Measurements from ENCODE around the gene RIIAD1. TPM values are rescaled to one million over a fixed set of nuclear protein-coding genes. Genes with fewer than 3 reads are reported as not detected.
A peak's percentile ranks its signal among the peaks of the same experiment; 100 is the strongest.

RIIAD1 gene
- total and polyA plus RNA-seq, 3 experiments from 2014 or later, result not detected

DNA sequence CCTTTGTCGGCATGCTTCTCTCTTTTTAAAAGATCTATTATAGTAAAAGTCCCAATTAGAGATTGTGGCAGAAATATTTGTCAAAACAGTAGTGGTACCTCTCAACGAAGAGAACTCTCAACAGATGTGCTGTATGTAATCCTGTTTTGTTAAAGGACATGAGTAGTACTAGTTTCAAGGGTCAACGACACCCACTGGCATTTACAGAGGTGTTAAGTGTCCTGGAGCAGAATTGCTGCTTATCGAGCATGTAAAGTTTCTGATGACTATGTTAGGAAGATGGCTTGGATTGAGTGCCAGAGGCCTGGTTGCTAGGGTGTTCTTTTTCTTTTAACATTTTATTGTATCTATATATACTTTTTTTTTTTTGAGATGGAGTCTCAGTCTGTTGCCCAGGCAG lies 31.8 kb upstream of the RIIAD1 start:
- Histone ChIP-seq H3K36me3 (ENCODE audit: insufficient read depth, low read length) (peaks cover 9% of the 10 kb centered on the region), H3K4me1 (ENCODE audit: insufficient read depth, low read length) (no peaks in the 10 kb centered on the region), H3K9me3 (ENCODE audit: low read length) (no peaks in the 10 kb centered on the region), H3K4me3 (ENCODE audit: low read length) (no peak overlapping the region), H3K27me3 (ENCODE audit: insufficient read depth, low read length, poor library complexity, severe bottlenecking) (no peaks in the 10 kb centered on the region), H3K27ac (ENCODE audit: low read depth, low read length) (no peak overlapping the region)
- Mint-ChIP-seq H3K4me3 (no peak overlapping the region), H3K4me1 (peaks cover 5 to 6% (median 6%) of the 10 kb centered on the region in 3 donors), H3K9me3 (no peaks in the 10 kb centered on the region), H3K36me3 (peaks cover 4 to 77% (median 21%) of the 10 kb centered on the region in 3 donors), H3K27ac (peak overlapping the region in 1 of 8 donors; percentile 46), H3K27me3 (no peaks in the 10 kb centered on the region)
- no peak for DNase-seq
- ChIA-PET CTCF (no interaction called here), POLR2A (no interaction called here)

DNA sequence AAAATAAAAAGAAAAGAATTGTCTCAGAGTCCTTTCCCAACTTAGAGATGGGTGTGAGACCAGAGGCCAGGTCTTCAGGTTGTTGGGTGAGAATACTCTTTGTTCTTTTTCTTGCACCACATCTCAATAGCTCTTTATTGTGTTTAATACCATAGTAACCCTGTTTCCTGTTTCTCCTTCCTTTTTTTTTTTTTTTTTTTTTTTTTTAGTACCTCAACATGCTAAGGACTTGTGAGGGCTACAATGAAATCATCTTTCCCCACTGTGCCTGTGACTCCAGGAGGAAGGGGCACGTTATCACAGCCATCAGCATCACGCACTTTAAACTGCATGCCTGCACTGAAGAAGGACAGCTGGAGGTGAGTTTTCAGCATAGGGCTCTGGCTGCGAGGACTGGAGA lies 29.1 kb upstream of the RIIAD1 start:
- ChIA-PET CTCF (interaction anchor here (1.7 kb wide), 1 partner anchor 42 kb away, joined by 4 read pairs; no protein-coding TSS in a partner anchor), POLR2A (interaction anchor here (0.6 kb wide), 1 partner anchor 117 kb away, joined by 3 read pairs; no protein-coding TSS in a partner anchor)
- Mint-ChIP-seq H3K4me3 (no peak overlapping the region), H3K27me3 (no peaks in the 10 kb centered on the region), H3K4me1 (peaks cover 5 to 6% (median 6%) of the 10 kb centered on the region in 3 donors), H3K9me3 (no peaks in the 10 kb centered on the region), H3K36me3 (peaks cover 4 to 80% (median 23%) of the 10 kb centered on the region in 3 donors), H3K27ac (peak overlapping the region in 2 of 8 donors; percentile 36 to 75)
- H3K4me3 ChIP-seq (ENCODE audit: low read length), result no peak overlapping the region
- no peaks in the 10 kb centered on the region for H3K9me3 ChIP-seq (ENCODE audit: low read length)
- no peak overlapping the region for H3K27ac ChIP-seq (ENCODE audit: low read depth, low read length)
- peaks cover 9% of the 10 kb centered on the region for H3K36me3 ChIP-seq (ENCODE audit: insufficient read depth, low read length)
- no peaks in the 10 kb centered on the region for H3K27me3 ChIP-seq (ENCODE audit: insufficient read depth, low read length, poor library complexity, severe bottlenecking)
- DNase-seq, result no peak
- H3K4me1 ChIP-seq (ENCODE audit: insufficient read depth, low read length), result no peaks in the 10 kb centered on the region

DNA sequence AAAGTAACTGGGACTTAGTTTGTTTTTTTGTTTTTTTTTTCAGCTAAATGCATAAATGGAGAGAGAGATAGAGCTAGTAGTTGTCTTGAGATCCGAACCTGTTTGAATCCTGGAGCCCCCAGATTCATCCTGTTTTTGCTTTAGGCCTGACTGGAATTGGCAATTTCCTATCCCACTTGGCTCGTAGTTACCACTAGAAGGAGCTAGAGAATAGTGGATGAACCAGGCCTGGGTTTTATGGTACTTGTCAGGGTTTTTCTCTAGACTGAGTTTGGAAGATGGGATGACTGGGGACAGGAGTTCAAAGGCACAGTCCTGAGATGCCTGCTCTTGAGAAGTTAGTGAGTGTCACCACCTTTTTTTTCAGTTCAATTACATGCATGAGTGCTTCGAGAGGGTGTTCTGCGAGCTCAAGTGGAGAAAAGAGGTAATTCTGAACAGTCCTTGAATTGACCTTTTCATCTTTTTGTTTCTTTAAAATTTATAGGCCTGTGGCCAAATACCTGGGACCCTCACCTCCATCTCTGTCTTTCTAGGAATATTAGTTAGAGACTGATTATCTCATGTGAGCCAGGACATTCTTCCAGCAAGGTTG lies 28.2 kb upstream of the RIIAD1 start:
- no peak overlapping the region for H3K27ac ChIP-seq (ENCODE audit: low read depth, low read length)
- H3K9me3 Mint-ChIP-seq, result no peaks in the 10 kb centered on the region
- no peaks in the 10 kb centered on the region for H3K27me3 Mint-ChIP-seq
- CTCF ChIA-PET, result interaction anchor here (1.7 kb wide), 1 partner anchor 41 kb away, joined by 4 read pairs; no protein-coding TSS in a partner anchor
- no peak overlapping the region for H3K4me3 ChIP-seq (ENCODE audit: low read length)
- peaks cover 4 to 80% (median 23%) of the 10 kb centered on the region in 3 donors for H3K36me3 Mint-ChIP-seq
- H3K27me3 ChIP-seq (ENCODE audit: insufficient read depth, low read length, poor library complexity, severe bottlenecking), result no peaks in the 10 kb centered on the region
- no peak for DNase-seq
- POLR2A ChIA-PET, result no interaction called here
- peaks cover 11% of the 10 kb centered on the region for H3K36me3 ChIP-seq (ENCODE audit: insufficient read depth, low read length)
- H3K4me3 Mint-ChIP-seq, result no peak overlapping the region
- H3K27ac Mint-ChIP-seq, result no peak overlapping the region
- H3K4me1 ChIP-seq (ENCODE audit: insufficient read depth, low read length), result no peaks in the 10 kb centered on the region
- H3K9me3 ChIP-seq (ENCODE audit: low read length), result no peaks in the 10 kb centered on the region
- H3K4me1 Mint-ChIP-seq, result peaks cover 5 to 6% (median 6%) of the 10 kb centered on the region in 3 donors

- DNase-seq, result no peak
- Mint-ChIP-seq H3K4me1 (peaks cover 5 to 18% (median 5%) of the 10 kb centered on the region in 3 donors), H3K36me3 (peaks cover 0 to 42% (median 15%) of the 10 kb centered on the region in 3 donors), H3K4me3 (no peak overlapping the region), H3K9me3 (no peaks in the 10 kb centered on the region), H3K27me3 (no peaks in the 10 kb centered on the region), H3K27ac (no peak overlapping the region)
- POLR2A ChIA-PET, result no interaction called here
- CTCF ChIA-PET, result no interaction called here
- Histone ChIP-seq H3K4me1 (ENCODE audit: insufficient read depth, low read length) (no peaks in the 10 kb centered on the region), H3K27ac (ENCODE audit: low read depth, low read length) (no peak overlapping the region), H3K36me3 (ENCODE audit: insufficient read depth, low read length) (peaks cover 10% of the 10 kb centered on the region), H3K4me3 (ENCODE audit: low read length) (no peak overlapping the region), H3K9me3 (ENCODE audit: low read length) (no peaks in the 10 kb centered on the region), H3K27me3 (ENCODE audit: insufficient read depth, low read length, poor library complexity, severe bottlenecking) (no peaks in the 10 kb centered on the region)
Measured at GRCh38 chr1:151701515-151701914, 19.8 kb upstream of the RIIAD1 start.

DNA sequence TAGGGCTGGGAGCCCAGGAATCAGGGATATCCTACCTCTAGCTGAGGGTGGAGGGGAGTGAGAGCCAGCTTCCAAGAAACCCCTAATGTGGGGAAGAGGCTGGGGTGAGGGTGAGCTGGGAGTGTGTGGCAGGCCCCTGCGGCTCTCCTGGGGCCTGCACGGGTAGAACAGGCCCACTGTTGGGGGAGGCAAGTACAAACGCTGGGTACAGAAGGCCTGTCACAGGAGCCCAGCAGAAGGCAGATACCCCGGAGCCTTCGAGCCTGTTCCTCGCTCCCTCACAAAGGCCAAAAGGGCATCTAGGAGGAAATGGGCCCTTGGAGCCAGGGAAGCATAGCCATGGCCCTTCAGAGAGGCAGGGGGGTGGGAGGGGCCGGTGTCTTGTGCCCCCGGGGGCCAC lies 18.4 kb upstream of the RIIAD1 start:
- H3K4me1 ChIP-seq (ENCODE audit: insufficient read depth, low read length), result no peaks in the 10 kb centered on the region
- Mint-ChIP-seq H3K27ac (peak overlapping the region in 1 of 8 donors; percentile 38), H3K27me3 (no peaks in the 10 kb centered on the region), H3K4me3 (no peak overlapping the region), H3K36me3 (peaks cover 0 to 31% (median 11%) of the 10 kb centered on the region in 3 donors), H3K9me3 (no peaks in the 10 kb centered on the region), H3K4me1 (peaks cover 5 to 18% (median 8%) of the 10 kb centered on the region in 3 donors)
- H3K4me3 ChIP-seq (ENCODE audit: low read length), result no peak overlapping the region
- H3K36me3 ChIP-seq (ENCODE audit: insufficient read depth, low read length), result peaks cover 10% of the 10 kb centered on the region
- CTCF ChIA-PET, result no interaction called here
- no peaks in the 10 kb centered on the region for H3K27me3 ChIP-seq (ENCODE audit: insufficient read depth, low read length, poor library complexity, severe bottlenecking)
- H3K27ac ChIP-seq (ENCODE audit: low read depth, low read length), result no peak overlapping the region
- POLR2A ChIA-PET, result no interaction called here
- H3K9me3 ChIP-seq (ENCODE audit: low read length), result no peaks in the 10 kb centered on the region
- DNase-seq, result no peak

DNA sequence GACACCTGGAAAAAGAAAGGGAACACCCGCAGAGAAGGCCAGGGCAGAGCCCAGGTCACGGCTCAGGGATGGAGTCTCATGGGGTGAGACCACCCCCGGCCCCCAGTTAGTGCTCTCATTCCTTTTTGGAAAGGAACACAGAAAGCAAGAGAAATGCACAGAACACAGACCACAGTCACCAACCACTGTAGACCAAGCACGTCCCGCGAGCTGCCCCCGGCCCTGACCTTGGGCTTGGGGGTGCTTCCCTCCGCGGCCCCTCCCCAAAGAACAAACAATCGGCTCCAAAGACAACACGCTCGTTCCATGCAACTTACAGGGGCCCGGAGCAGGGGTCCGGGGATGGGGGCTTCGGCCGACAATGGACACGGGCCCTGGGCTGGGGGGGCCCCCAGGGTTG lies 17.5 kb upstream of the RIIAD1 start:
- no peaks in the 10 kb centered on the region for H3K4me1 ChIP-seq (ENCODE audit: insufficient read depth, low read length)
- peaks cover 6% of the 10 kb centered on the region for H3K36me3 ChIP-seq (ENCODE audit: insufficient read depth, low read length)
- H3K27me3 ChIP-seq (ENCODE audit: insufficient read depth, low read length, poor library complexity, severe bottlenecking), result no peaks in the 10 kb centered on the region
- peak overlapping the region in 1 of 7 donors; percentile 68 for H3K4me3 Mint-ChIP-seq
- ChIA-PET CTCF (no interaction called here), POLR2A (no interaction called here)
- peak overlapping the region in 1 of 8 donors; percentile 35 for H3K27ac Mint-ChIP-seq
- H3K4me1 Mint-ChIP-seq, result peaks cover 5 to 18% (median 8%) of the 10 kb centered on the region in 3 donors
- no peak for DNase-seq
- peaks cover 0 to 23% (median 11%) of the 10 kb centered on the region in 3 donors for H3K36me3 Mint-ChIP-seq
- no peaks in the 10 kb centered on the region for H3K9me3 ChIP-seq (ENCODE audit: low read length)
- H3K4me3 ChIP-seq (ENCODE audit: low read length), result no peak overlapping the region
- H3K9me3 Mint-ChIP-seq, result no peaks in the 10 kb centered on the region
- no peak overlapping the region for H3K27ac ChIP-seq (ENCODE audit: low read depth, low read length)
- no peaks in the 10 kb centered on the region for H3K27me3 Mint-ChIP-seq

DNA sequence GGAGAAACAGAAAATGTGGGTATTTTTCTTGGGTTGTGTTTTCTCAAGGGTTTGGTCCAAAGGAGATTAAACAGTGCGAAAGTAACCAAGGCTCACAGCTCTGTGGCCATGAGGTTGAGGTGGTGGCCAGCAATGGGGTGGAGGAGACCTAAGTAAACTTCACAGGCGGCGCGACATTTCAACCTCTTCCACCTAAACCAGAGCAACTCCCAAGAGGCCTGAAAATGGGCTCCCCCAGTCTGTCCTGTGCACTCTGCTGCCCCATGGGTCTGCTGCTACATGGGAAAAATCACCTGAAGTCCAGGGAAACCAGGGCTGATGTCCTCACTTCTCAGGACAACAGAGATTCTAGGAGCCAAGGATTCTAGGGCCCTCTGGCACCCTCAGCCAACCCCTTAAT lies 17.1 kb upstream of the RIIAD1 start:
- peak overlapping the region in 1 of 8 donors; percentile 57 for H3K27ac Mint-ChIP-seq
- H3K4me1 ChIP-seq (ENCODE audit: insufficient read depth, low read length), result no peaks in the 10 kb centered on the region
- no peak overlapping the region for H3K4me3 ChIP-seq (ENCODE audit: low read length)
- ChIA-PET POLR2A (no interaction called here), CTCF (no interaction called here)
- no peaks in the 10 kb centered on the region for H3K9me3 ChIP-seq (ENCODE audit: low read length)
- H3K27ac ChIP-seq (ENCODE audit: low read depth, low read length), result no peak overlapping the region
- peaks cover 5 to 18% (median 8%) of the 10 kb centered on the region in 3 donors for H3K4me1 Mint-ChIP-seq
- H3K36me3 ChIP-seq (ENCODE audit: insufficient read depth, low read length), result peaks cover 3% of the 10 kb centered on the region
- no peaks in the 10 kb centered on the region for H3K27me3 ChIP-seq (ENCODE audit: insufficient read depth, low read length, poor library complexity, severe bottlenecking)
- H3K9me3 Mint-ChIP-seq, result no peaks in the 10 kb centered on the region
- peaks cover 0 to 20% (median 10%) of the 10 kb centered on the region in 3 donors for H3K36me3 Mint-ChIP-seq
- no peak overlapping the region for H3K4me3 Mint-ChIP-seq
- DNase-seq, result no peak
- H3K27me3 Mint-ChIP-seq, result no peaks in the 10 kb centered on the region

- Histone ChIP-seq H3K36me3 (ENCODE audit: insufficient read depth, low read length) (no peaks in the 10 kb centered on the region), H3K27ac (ENCODE audit: low read depth, low read length) (no peak overlapping the region), H3K4me3 (ENCODE audit: low read length) (no peak overlapping the region), H3K4me1 (ENCODE audit: insufficient read depth, low read length) (no peaks in the 10 kb centered on the region), H3K9me3 (ENCODE audit: low read length) (no peaks in the 10 kb centered on the region), H3K27me3 (ENCODE audit: insufficient read depth, low read length, poor library complexity, severe bottlenecking) (no peaks in the 10 kb centered on the region)
- Mint-ChIP-seq H3K27me3 (no peaks in the 10 kb centered on the region), H3K36me3 (peaks cover 0 to 11% (median 4%) of the 10 kb centered on the region in 3 donors), H3K27ac (peak overlapping the region in 1 of 8 donors; percentile 73), H3K4me3 (no peak overlapping the region), H3K4me1 (peaks cover 5 to 18% (median 8%) of the 10 kb centered on the region in 3 donors), H3K9me3 (no peaks in the 10 kb centered on the region)
- ChIA-PET CTCF (interaction anchor here (0.9 kb wide), 1 partner anchor 9 kb away, joined by 5 read pairs; no protein-coding TSS in a partner anchor), POLR2A (no interaction called here)
- no peak for DNase-seq
Measured at GRCh38 chr1:151705146-151705545, 16.2 kb upstream of the RIIAD1 start.
